Measurements from ENCODE around the gene ALDH1A1.

GRCh38 chr9:72857624-72857996 lies 95.2 kb downstream of the ALDH1A1 start:
- TF ChIP-seq CTCF (IDR thresholded peaks at IDR 0.05) (no peak), POLR2A (IDR thresholded peaks at IDR 0.05) (no peak)
